Aorta (tissue), 5 donors: ENCODE results near the gene ARID3B. TPM values are rescaled to one million over a fixed set of nuclear protein-coding genes. Genes with fewer than 3 reads are reported as not detected.

Experiments
- ATAC-seq: fragments of 200-7000 bp; cut with Tn5 transposase; one replicate; pipeline ENCODE4 v1.9.1; 2022; ENCODE audit warnings: moderate library complexity; ENCODE audit not compliant: low FRiP score
- DNase-seq, 2 donors: peaks; one replicate each; pipeline ENCODE4 v3.0.0-alpha.2; 2020
- H3K27ac ChIP-seq, 2 donors: one replicate each; pipeline ENCODE4 v1.5.1; 2013; ENCODE audit warnings: low read length in 2 of 2, mild to moderate bottlenecking in 2 of 2, moderate library complexity in 2 of 2, control low read depth in 1 of 2, inconsistent platforms in 1 of 2, low read depth in 1 of 2
- H3K27me3 ChIP-seq, 2 donors: one replicate each; pipeline ENCODE4 v1.6.1; 2013; ENCODE audit warnings: control low read depth in 1 of 2, low read length in 1 of 2, mild to moderate bottlenecking in 1 of 2, moderate library complexity in 1 of 2; ENCODE audit not compliant: insufficient read depth in 2 of 2, control insufficient read depth in 1 of 2
- H3K36me3 ChIP-seq, 2 donors: one replicate each; pipeline ENCODE4 v1.6.1; 2013; ENCODE audit warnings: control low read depth in 1 of 2, low read length in 1 of 2, mild to moderate bottlenecking in 1 of 2; ENCODE audit not compliant: insufficient read depth in 2 of 2, control insufficient read depth in 1 of 2
- H3K4me1 ChIP-seq, 2 donors: one replicate each; pipeline ENCODE4 v1.6.1; 2013; ENCODE audit warnings: low read length in 2 of 2, control low read depth in 1 of 2, mild to moderate bottlenecking in 1 of 2, moderate library complexity in 1 of 2; ENCODE audit not compliant: insufficient read depth in 2 of 2, control insufficient read depth in 1 of 2
- H3K4me3 ChIP-seq, 2 donors: one replicate each; pipeline ENCODE4 v1.5.1; 2013; ENCODE audit warnings: low read length in 2 of 2, control low read depth in 1 of 2, mild to moderate bottlenecking in 1 of 2
- H3K9me3 ChIP-seq: one replicate; pipeline ENCODE4 v1.6.1; 2013; ENCODE audit warnings: mild to moderate bottlenecking, low read length; ENCODE audit not compliant: control insufficient read depth
- WGBS, 2 donors: extraction: QIAGEN DNeasy Blood & Tissue Kit; methylation state at CpG; one replicate each; pipeline ENCODE4 v1.1.7; 2013; 5-methylcytosine and 5-hydroxymethylcytosine counted together
- intact Hi-C, 2 donors: fragments of 100-400 bp; cut with DNase I; formaldehyde crosslinking; loops; one replicate each; pipeline versions ENCODE4 v1.14.2 to v1.15.0; 2022
- polyA plus RNA-seq, 2 donors: library from polyadenylated mRNA; stranded (reverse); fragments of 200-250 nt; gene quantifications; one replicate each; pipeline ENCODE4 v1.2.3, GENCODE V29; 2013
- total RNA-seq, 2 donors: library from RNA; stranded (reverse); fragmentation: NEBNext Ultra II Directional; extraction: Animal tissue kit (Norgen Biotek cat#: 25700); gene quantifications; one replicate each; pipeline ENCODE4 v1.2.1, GENCODE V29; 2021
- donor health status: healthy with polysubstance abuse.
- donor health status: Bipolar disorder and iron deficiency.
- donor health status: DM: no; HTN: no; CAD: no.
- donor health status: DM: no; HTN: no; CAD: no.
- donor health status: DM: yes; HTN: yes; CAD: no.

Gene ARID3B
- total and polyA plus RNA-seq, 4 donors = 1.8 to 11.7 (median 7.8) TPM

GRCh38 chr15:74549816-74550215 is 8.8 kb downstream of the ARID3B start:
- WGBS, 2 donors = 96 to 97% methylated on average over 5 of the region's 5 CpGs
- intact Hi-C loops = loop anchor here in 1 of 2 donors (5.0 kb wide), 1 partner anchor 37 kb away; no protein-coding TSS in a partner anchor
- no peak overlapping the region for H3K4me3 ChIP-seq
- ATAC-seq = no peak
- no peaks in the 10 kb centered on the region for H3K27me3 ChIP-seq
- peaks cover 0 to 9% of the 10 kb centered on the region in 2 donors for H3K4me1 ChIP-seq
- DNase-seq = no peak
- H3K9me3 ChIP-seq = no peaks in the 10 kb centered on the region
- H3K27ac ChIP-seq = no peak overlapping the region
- peaks cover 0 to 8% of the 10 kb centered on the region in 2 donors for H3K36me3 ChIP-seq

- intact Hi-C loops = no loop called here
- Histone ChIP-seq H3K27ac (no peak overlapping the region), H3K9me3 (no peaks in the 10 kb centered on the region), H3K4me3 (no peak overlapping the region), H3K36me3 (peaks cover 0 to 6% of the 10 kb centered on the region in 2 donors), H3K27me3 (no peaks in the 10 kb centered on the region), H3K4me1 (peaks cover 0 to 9% of the 10 kb centered on the region in 2 donors)
- DNase-seq = no peak
- WGBS, 2 donors = 94 to 97% methylated on average over 3 of the region's 3 CpGs
- no peak for ATAC-seq
Observed at GRCh38 chr15:74551714-74552113, 10.7 kb downstream of the ARID3B start.

- no peak overlapping the region for H3K4me3 ChIP-seq
- intact Hi-C loops = no loop called here
- H3K36me3 ChIP-seq = peaks cover 0 to 6% of the 10 kb centered on the region in 2 donors
- WGBS, 2 donors = 71 to 82% methylated on average over 5 of the region's 5 CpGs
- DNase-seq (no peak), ATAC-seq (no peak)
- no peak overlapping the region for H3K27ac ChIP-seq
- H3K27me3 ChIP-seq = no peaks in the 10 kb centered on the region
- H3K9me3 ChIP-seq = no peaks in the 10 kb centered on the region
- H3K4me1 ChIP-seq = peaks cover 0 to 9% of the 10 kb centered on the region in 2 donors
Observed at GRCh38 chr15:74552773-74553441, 11.9 kb downstream of the ARID3B start.

GRCh38 chr15:74555192-74555591 is 14.2 kb downstream of the ARID3B start:
- Histone ChIP-seq H3K27me3 (no peaks in the 10 kb centered on the region), H3K27ac (no peak overlapping the region), H3K9me3 (no peaks in the 10 kb centered on the region), H3K4me1 (no peaks in the 10 kb centered on the region), H3K4me3 (no peak overlapping the region), H3K36me3 (peaks cover 0 to 6% of the 10 kb centered on the region in 2 donors)
- intact Hi-C loops = no loop called here
- DNase-seq (no peak), ATAC-seq (no peak)
- WGBS, 2 donors = 88 to 92% methylated on average over 4 of the region's 4 CpGs

GRCh38 chr15:74558706-74559105 is 17.7 kb downstream of the ARID3B start:
- ATAC-seq (no peak), DNase-seq (no peak)
- Histone ChIP-seq H3K27me3 (no peaks in the 10 kb centered on the region), H3K4me3 (no peak overlapping the region), H3K4me1 (no peaks in the 10 kb centered on the region), H3K9me3 (no peaks in the 10 kb centered on the region), H3K27ac (no peak overlapping the region), H3K36me3 (peaks cover 0 to 3% of the 10 kb centered on the region in 2 donors)
- 90% methylated on average over 5 of the region's 5 CpGs for WGBS, 2 donors
- intact Hi-C loops = no loop called here

- no peak overlapping the region for H3K4me3 ChIP-seq
- peaks cover 0 to 3% of the 10 kb centered on the region in 2 donors for H3K36me3 ChIP-seq
- ATAC-seq (no peak), DNase-seq (no peak)
- 89 to 98% methylated on average over 3 of the region's 3 CpGs for WGBS, 2 donors
- no peak overlapping the region for H3K27ac ChIP-seq
- H3K27me3 ChIP-seq = no peaks in the 10 kb centered on the region
- no peaks in the 10 kb centered on the region for H3K9me3 ChIP-seq
- H3K4me1 ChIP-seq = peaks cover 0 to 2% of the 10 kb centered on the region in 2 donors
- intact Hi-C loops = no loop called here
Observed at GRCh38 chr15:74563442-74563841, 22.4 kb downstream of the ARID3B start.

- H3K27ac ChIP-seq = no peak overlapping the region
- DNase-seq (no peak), ATAC-seq (no peak)
- H3K4me3 ChIP-seq = no peak overlapping the region
- H3K27me3 ChIP-seq = no peaks in the 10 kb centered on the region
- WGBS, 2 donors = 90 to 94% methylated on average over 1 of the region's 1 CpG
- peaks cover 0 to 2% of the 10 kb centered on the region in 2 donors for H3K4me1 ChIP-seq
- H3K36me3 ChIP-seq = peaks cover 0 to 3% of the 10 kb centered on the region in 2 donors
- H3K9me3 ChIP-seq = no peaks in the 10 kb centered on the region
- intact Hi-C loops = no loop called here
Observed at GRCh38 chr15:74564182-74564581, 23.2 kb downstream of the ARID3B start.

- Histone ChIP-seq H3K36me3 (peaks cover 0 to 3% of the 10 kb centered on the region in 2 donors), H3K4me3 (no peak overlapping the region), H3K27me3 (no peaks in the 10 kb centered on the region), H3K4me1 (peaks cover under 1 to 8% of the 10 kb centered on the region in 2 donors), H3K9me3 (no peaks in the 10 kb centered on the region), H3K27ac (no peak overlapping the region)
- WGBS, 2 donors = 41 to 52% methylated on average over 2 of the region's 2 CpGs
- no peak for ATAC-seq
- intact Hi-C loops = no loop called here
- DNase-seq = no peak
Observed at GRCh38 chr15:74565381-74566085, 24.5 kb downstream of the ARID3B start.

- intact Hi-C loops = no loop called here
- H3K27me3 ChIP-seq = no peaks in the 10 kb centered on the region
- peaks cover under 1 to 3% of the 10 kb centered on the region in 2 donors for H3K36me3 ChIP-seq
- H3K4me3 ChIP-seq = no peak overlapping the region
- no peaks in the 10 kb centered on the region for H3K9me3 ChIP-seq
- WGBS, 2 donors = 38 to 42% methylated on average over 1 of the region's 1 CpG
- no peak for ATAC-seq
- no peak for DNase-seq
- H3K27ac ChIP-seq = no peak overlapping the region
- peaks cover 8% of the 10 kb centered on the region in 2 donors for H3K4me1 ChIP-seq
Observed at GRCh38 chr15:74568594-74568993, 27.6 kb downstream of the ARID3B start.
